WI38 (cell line): ENCODE data around the gene SLC1A7.

Experiments used
- H3K4me3 ChIP-seq: 2 replicates; pipeline ENCODE4 v1.5.1; 2011; ENCODE audit warnings: low read depth, mild to moderate bottlenecking, control low read depth, low read length
- CTCF ChIP-seq: IDR thresholded peaks from 2 replicates; pipeline ENCODE4 v1.5.1; 2012; ENCODE audit warnings: low read depth, mild to moderate bottlenecking, control low read depth, low read length

The SLC1A7 gene

GRCh38 chr1:53069663-53070327 is 72.6 kb downstream of the SLC1A7 start:
- TF ChIP-seq CTCF, result no peak
- H3K4me3 ChIP-seq, result no peak overlapping the region

- no peak overlapping the region for H3K4me3 ChIP-seq
- TF ChIP-seq CTCF, result no peak
Measured at GRCh38 chr1:53069265-53069662, 73.2 kb downstream of the SLC1A7 start.

GRCh38 chr1:53068314-53069099 is 73.9 kb downstream of the SLC1A7 start:
- H3K4me3 ChIP-seq, result no peak overlapping the region
- TF ChIP-seq CTCF, result no peak

GRCh38 chr1:53067886-53068285 is 74.6 kb downstream of the SLC1A7 start:
- H3K4me3 ChIP-seq, result no peak overlapping the region
- TF ChIP-seq CTCF, result no peak

GRCh38 chr1:53066891-53067738 is 75.3 kb downstream of the SLC1A7 start:
- no peak for TF ChIP-seq CTCF

GRCh38 chr1:53066488-53066887 is 76.0 kb downstream of the SLC1A7 start:
- TF ChIP-seq CTCF, result no peak
- no peak overlapping the region for H3K4me3 ChIP-seq

More at GRCh38 chr1:53066891-53067738, 75.3 kb downstream of the SLC1A7 start:
- no peak overlapping the region for H3K4me3 ChIP-seq
